ENCODE measurements around the gene NAALADL1.

NAALADL1 gene

DNA sequence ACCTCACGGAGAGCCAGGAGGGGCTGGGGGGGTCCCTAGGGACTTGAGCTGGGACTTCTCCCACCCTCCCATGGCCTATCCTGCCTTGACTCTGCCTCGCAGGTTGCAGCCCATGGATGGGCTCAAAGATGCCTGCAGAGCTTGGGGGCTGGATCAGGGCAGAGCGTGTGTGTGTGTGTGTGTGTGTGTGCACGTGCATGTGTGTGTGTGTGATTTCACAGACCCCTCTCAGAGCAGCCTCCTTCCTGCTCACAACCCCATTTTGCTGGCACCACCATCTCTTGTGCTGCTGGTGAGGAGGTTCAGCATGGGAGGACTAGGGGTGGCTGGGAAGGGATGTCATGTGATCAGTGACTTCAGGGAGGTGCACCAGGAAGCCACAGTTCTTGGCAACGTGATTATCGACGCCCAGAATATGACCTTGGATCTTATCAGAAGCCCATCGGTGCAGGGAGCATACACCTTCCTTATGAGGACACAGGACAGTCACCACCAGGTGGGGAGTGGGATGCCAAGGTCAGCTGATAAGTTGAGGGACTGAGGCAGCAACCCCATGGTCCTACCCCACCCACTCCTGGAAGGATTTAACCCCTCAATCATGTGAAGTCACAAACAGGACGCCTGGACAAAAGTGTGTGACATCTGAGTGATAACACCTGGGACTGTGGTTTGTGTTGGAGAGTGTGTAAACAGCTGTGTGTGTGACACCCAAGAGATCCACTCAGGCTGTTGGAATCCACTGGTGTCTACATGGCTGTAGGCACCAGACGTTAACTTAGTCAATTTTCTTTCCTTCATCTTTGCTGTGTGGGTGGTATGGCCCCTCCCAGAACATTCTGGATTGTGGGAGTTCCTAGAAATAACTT, 1.8 kb upstream of the NAALADL1 start:
- Histone ChIP-seq H3K4me3 (replicated peaks; ENCODE audit: low read depth, low read length) (no peak overlapping the region), H3K27me3 (replicated peaks; ENCODE audit: control insufficient read depth, insufficient read depth, low read length) (no peaks in the 10 kb centered on the region), H3K36me3 (ENCODE audit: control insufficient read depth, insufficient read depth, low read length) (no peaks in the 10 kb centered on the region)
- no peak for DNase-seq (ENCODE audit: extremely low read depth, insufficient read length)
- TF ChIP-seq, protein P1, sequence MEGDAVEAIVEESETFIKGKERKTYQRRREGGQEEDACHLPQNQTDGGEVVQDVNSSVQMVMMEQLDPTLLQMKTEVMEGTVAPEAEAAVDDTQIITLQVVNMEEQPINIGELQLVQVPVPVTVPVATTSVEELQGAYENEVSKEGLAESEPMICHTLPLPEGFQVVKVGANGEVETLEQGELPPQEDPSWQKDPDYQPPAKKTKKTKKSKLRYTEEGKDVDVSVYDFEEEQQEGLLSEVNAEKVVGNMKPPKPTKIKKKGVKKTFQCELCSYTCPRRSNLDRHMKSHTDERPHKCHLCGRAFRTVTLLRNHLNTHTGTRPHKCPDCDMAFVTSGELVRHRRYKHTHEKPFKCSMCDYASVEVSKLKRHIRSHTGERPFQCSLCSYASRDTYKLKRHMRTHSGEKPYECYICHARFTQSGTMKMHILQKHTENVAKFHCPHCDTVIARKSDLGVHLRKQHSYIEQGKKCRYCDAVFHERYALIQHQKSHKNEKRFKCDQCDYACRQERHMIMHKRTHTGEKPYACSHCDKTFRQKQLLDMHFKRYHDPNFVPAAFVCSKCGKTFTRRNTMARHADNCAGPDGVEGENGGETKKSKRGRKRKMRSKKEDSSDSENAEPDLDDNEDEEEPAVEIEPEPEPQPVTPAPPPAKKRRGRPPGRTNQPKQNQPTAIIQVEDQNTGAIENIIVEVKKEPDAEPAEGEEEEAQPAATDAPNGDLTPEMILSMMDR (IDR thresholded peaks at IDR 0.05; ENCODE audit: insufficient read depth, low read length, poor library complexity, severe bottlenecking), result no peak

DNA sequence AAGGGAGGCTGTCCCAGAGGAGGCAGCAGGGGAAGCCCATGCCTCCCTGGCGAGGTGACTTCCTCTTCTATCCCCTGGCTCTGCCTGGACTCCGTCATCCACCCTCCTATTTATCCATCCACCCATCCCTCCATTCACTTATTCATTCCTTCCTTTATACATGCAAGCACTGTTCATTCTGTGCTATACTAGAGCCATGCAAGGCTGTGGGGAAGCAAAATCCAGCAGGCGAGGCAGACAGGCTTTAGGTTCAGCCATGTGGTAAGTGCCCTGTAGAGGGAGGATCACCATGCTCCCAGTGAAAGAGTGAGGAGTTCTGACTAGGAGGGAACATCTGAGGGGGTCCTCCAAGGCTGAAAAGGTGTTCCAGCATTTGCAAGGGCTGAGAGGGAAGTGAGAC, 1.2 kb upstream of the NAALADL1 start:
- TF ChIP-seq, protein P1 (IDR thresholded peaks at IDR 0.05; ENCODE audit: insufficient read depth, low read length, poor library complexity, severe bottlenecking), result no peak
- no peaks in the 10 kb centered on the region for H3K36me3 ChIP-seq (ENCODE audit: control insufficient read depth, insufficient read depth, low read length)
- DNase-seq (ENCODE audit: extremely low read depth, insufficient read length), result no peak
- H3K27me3 ChIP-seq (replicated peaks; ENCODE audit: control insufficient read depth, insufficient read depth, low read length), result no peaks in the 10 kb centered on the region
- no peak overlapping the region for H3K4me3 ChIP-seq (replicated peaks; ENCODE audit: low read depth, low read length)

DNA sequence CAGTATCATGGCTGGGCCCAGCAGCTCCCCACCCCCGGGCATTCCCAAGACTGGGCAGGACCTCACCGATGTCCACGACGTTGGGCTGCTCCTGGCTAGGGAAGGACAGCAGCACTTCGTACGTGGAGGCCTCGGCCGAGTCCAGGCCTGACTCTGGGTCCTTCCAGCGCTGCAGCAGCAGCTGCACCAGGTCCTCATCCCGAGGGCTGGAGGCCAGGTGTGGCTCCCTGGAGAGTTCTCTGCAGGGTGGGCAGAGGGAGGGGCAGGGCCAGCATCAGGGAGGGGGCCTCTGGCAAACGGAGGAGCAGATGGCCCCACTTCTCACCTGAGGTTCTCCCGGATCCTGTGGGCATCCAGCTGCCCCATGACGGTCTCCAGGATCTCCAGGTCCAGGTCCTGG, 341 bp downstream of the NAALADL1 start:
- DNase-seq (ENCODE audit: extremely low read depth, insufficient read length), result no peak
- no peaks in the 10 kb centered on the region for H3K27me3 ChIP-seq (replicated peaks; ENCODE audit: control insufficient read depth, insufficient read depth, low read length)
- TF ChIP-seq, protein P1 (IDR thresholded peaks at IDR 0.05; ENCODE audit: insufficient read depth, low read length, poor library complexity, severe bottlenecking), result no peak
- H3K36me3 ChIP-seq (ENCODE audit: control insufficient read depth, insufficient read depth, low read length), result no peaks in the 10 kb centered on the region
- no peak overlapping the region for H3K4me3 ChIP-seq (replicated peaks; ENCODE audit: low read depth, low read length)

DNA sequence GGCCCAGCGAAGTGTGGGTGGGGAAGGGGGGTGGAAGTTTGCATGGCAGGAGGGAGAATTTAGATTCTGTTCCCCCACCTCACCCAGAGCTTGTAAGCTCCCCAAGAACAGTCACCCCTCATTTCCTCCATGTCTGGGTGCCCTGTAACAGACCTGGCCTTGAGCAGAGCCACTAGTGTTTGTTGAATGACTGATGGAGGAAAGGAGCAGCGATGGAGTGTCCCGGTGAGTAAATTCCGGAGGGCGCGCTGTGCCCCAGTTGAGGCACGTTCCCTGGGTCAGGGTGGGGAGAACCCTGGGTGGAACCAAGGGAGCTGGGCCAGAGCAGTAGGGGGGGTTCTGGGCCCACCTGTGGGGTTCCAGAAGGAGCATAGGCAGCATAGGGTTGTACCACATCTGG, 827 bp downstream of the NAALADL1 start:
- no peaks in the 10 kb centered on the region for H3K36me3 ChIP-seq (ENCODE audit: control insufficient read depth, insufficient read depth, low read length)
- no peak overlapping the region for H3K4me3 ChIP-seq (replicated peaks; ENCODE audit: low read depth, low read length)

DNA sequence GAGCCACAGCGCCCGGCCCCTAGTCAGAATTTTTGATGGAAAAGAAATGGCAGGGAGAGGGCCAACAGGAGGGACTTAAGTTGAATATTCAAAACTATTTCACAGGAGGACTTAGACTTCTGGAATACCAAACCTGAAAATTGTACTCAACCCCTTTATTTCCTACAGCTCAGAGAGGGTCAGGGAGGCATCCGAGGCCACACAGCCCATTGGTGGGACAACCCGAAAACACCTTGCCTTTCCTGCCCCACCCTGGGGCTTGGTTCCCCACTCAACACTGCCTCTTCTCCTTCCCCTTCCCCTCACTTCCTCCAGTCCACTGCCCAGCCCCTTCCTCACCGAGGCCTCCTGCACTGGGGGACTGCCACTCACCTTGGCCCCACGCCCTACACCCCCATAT, 1.4 kb downstream of the NAALADL1 start:
- no peak for DNase-seq (ENCODE audit: extremely low read depth, insufficient read length)
- Histone ChIP-seq H3K36me3 (ENCODE audit: control insufficient read depth, insufficient read depth, low read length) (no peaks in the 10 kb centered on the region), H3K4me3 (replicated peaks; ENCODE audit: low read depth, low read length) (no peak overlapping the region), H3K27me3 (replicated peaks; ENCODE audit: control insufficient read depth, insufficient read depth, low read length) (no peaks in the 10 kb centered on the region)
- TF ChIP-seq, protein P1 (IDR thresholded peaks at IDR 0.05; ENCODE audit: insufficient read depth, low read length, poor library complexity, severe bottlenecking), result no peak

More for the DNA sequence above, 827 bp downstream of the NAALADL1 start:
- no peaks in the 10 kb centered on the region for H3K27me3 ChIP-seq (replicated peaks; ENCODE audit: control insufficient read depth, insufficient read depth, low read length)
- no peak for DNase-seq (ENCODE audit: extremely low read depth, insufficient read length)
- TF ChIP-seq, protein P1 (IDR thresholded peaks at IDR 0.05; ENCODE audit: insufficient read depth, low read length, poor library complexity, severe bottlenecking), result no peak
